Fibroblast of skin of left quadriceps (primary cell): ENCODE data around the gene TIMM8B.
"Not testable (repeated sequence)": the region's sequence is repeated elsewhere in the genome, so short reads cannot be mapped to it uniquely, and the experiment has no call there.

Experiments used
- DNase-seq, 2 experiments: peaks; one replicate each; pipeline ENCODE4 v3.0.0-alpha.2; 2013; ENCODE audit warnings: low read depth in 2 of 2

The TIMM8B gene

GRCh38 chr11:112082729-112083128 lies 3.8 kb downstream of the TIMM8B start:
- DNase-seq = no peak

- peak; percentile 80 to 81 for DNase-seq
Measured at GRCh38 chr11:112073941-112074811, 12.4 kb downstream of the TIMM8B start, which contains the start of the genes NKAPD1 and PIH1D2. TSS of gene NKAPD1 (plus strand) at chr11:112074299. CDS start at chr11:112075575, 1,276 bp downstream. TSS of gene PIH1D2 (minus strand) at chr11:112074017. CDS start at chr11:112073174, 843 bp downstream.

- no peak for DNase-seq
Measured at GRCh38 chr11:112062923-112063322, 23.6 kb downstream of the TIMM8B start.

GRCh38 chr11:112058103-112058502 lies 28.5 kb downstream of the TIMM8B start:
- DNase-seq = no peak

- no peak for DNase-seq
Measured at GRCh38 chr11:112057170-112057569, 29.4 kb downstream of the TIMM8B start.

GRCh38 chr11:112051768-112052167 lies 34.8 kb downstream of the TIMM8B start:
- no peak for DNase-seq

- DNase-seq = no peak
Measured at GRCh38 chr11:112050721-112051120, 35.8 kb downstream of the TIMM8B start.

GRCh38 chr11:112049777-112050176 lies 36.8 kb downstream of the TIMM8B start:
- DNase-seq = no peak

- DNase-seq = not testable (repeated sequence)
Measured at GRCh38 chr11:112048256-112048655, 38.3 kb downstream of the TIMM8B start.

GRCh38 chr11:112046647-112047046 lies 39.9 kb downstream of the TIMM8B start:
- DNase-seq = not testable (repeated sequence)

GRCh38 chr11:112044961-112045360 lies 41.6 kb downstream of the TIMM8B start:
- DNase-seq = no peak

- no peak for DNase-seq
Measured at GRCh38 chr11:112042961-112043304, 43.6 kb downstream of the TIMM8B start.

GRCh38 chr11:112042161-112042960 lies 44.2 kb downstream of the TIMM8B start:
- DNase-seq = peak in 1 of 2 experiments; percentile 9

- DNase-seq = no peak
Measured at GRCh38 chr11:112037527-112037926, 49.0 kb downstream of the TIMM8B start.
